HepG2 (cell line): Measurements from ENCODE around the gene SEPTIN3. TPM values are rescaled to one million over a fixed set of nuclear protein-coding genes. Genes with fewer than 3 reads are reported as not detected.

Experiments used
- ATAC-seq: fragments of 200-7000 bp; cut with Tn5 transposase; 3 replicates; pipeline ENCODE4 v1.9.1; 2020; ENCODE audit warnings: mild to moderate bottlenecking, moderate library complexity
- Bru-seq: library from RNA; stranded (reverse); fragments of 400-500 nt; gene quantifications from one replicate; lab custom pipeline; 2021; lab: Mats Ljungman, UMichigan
- BruChase-seq, 2 experiments: library from RNA; stranded (reverse); fragments of 400-500 nt; gene quantifications; one replicate each; lab custom pipeline; 2021; lab: Mats Ljungman, UMichigan
- BruUV-seq: library from RNA; stranded (reverse); fragments of 400-500 nt; replicated peaks from 2 replicates; lab custom pipeline; 2021; lab: Mats Ljungman, UMichigan
- CTCF ChIA-PET: fragments of 300-600 bp; formaldehyde crosslinking; extraction: SDS; loops from one replicate; lab custom pipeline; 2021; ENCODE audit warnings: low total read pairs, inconsistent platforms, low intra/inter-chr PET ratio; lab: Yijun Ruan, JAX
- POLR2A ChIA-PET: fragments of 350-600 bp; sonication (Branson Sonifier 250); formaldehyde crosslinking; loops from one replicate; lab custom pipeline; 2020; ENCODE audit warnings: antibody characterized with exemption, inconsistent platforms; lab: Yijun Ruan, JAX
- DNase-seq: peaks from one replicate; pipeline ENCODE4 v3.0.0-alpha.2; 2015; ENCODE audit warnings: low spot score
- FAIRE-seq: peaks from 3 replicates; lab custom pipeline; 2011; peaks lifted over from hg19 to GRCh38; lab: Jason Lieb, UNC
- H2AFZ ChIP-seq: one replicate; pipeline ENCODE4 v1.6.1; 2011; ENCODE audit warnings: low read length, inconsistent platforms
- H3K27ac ChIP-seq: fragments of 300-600 bp; 3 replicates; pipeline ENCODE4 v1.8.0; 2011; ENCODE audit warnings: mixed run types, mild to moderate bottlenecking, mixed read lengths, low read length, inconsistent platforms; ENCODE audit not compliant: insufficient read depth; ENCODE audit errors: extremely low read length
- H3K27me3 ChIP-seq, 2 experiments: fragments of 200-600 bp in 1 of 2; 2 replicates in 1 of 2; 3 replicates in 1 of 2; pipeline versions ENCODE4 v1.6.0 to v1.8.0; 2011; ENCODE audit warnings: low read length in 2 of 2, mild to moderate bottlenecking in 2 of 2, moderate library complexity in 2 of 2, inconsistent platforms in 1 of 2; ENCODE audit not compliant: insufficient read depth in 2 of 2, control insufficient read depth in 1 of 2
- H3K36me3 ChIP-seq, 2 experiments: fragments of 200-600 bp in 1 of 2; replicated peaks in 1 of 2; 2 replicates in 1 of 2; 3 replicates in 1 of 2; pipeline versions ENCODE4 v1.5.1 to v1.8.0; 2011; ENCODE audit warnings: low read length in 2 of 2, inconsistent platforms in 1 of 2; ENCODE audit not compliant: insufficient read depth in 2 of 2, control insufficient read depth in 1 of 2
- H3K4me1 ChIP-seq: 2 replicates; pipeline ENCODE4 v1.5.1; 2012; ENCODE audit warnings: low read length, inconsistent platforms; ENCODE audit not compliant: insufficient read depth
- H3K4me2 ChIP-seq: 2 replicates; pipeline ENCODE4 v1.6.0; 2011; ENCODE audit warnings: low read depth, low read length, inconsistent platforms
- H3K4me3 ChIP-seq, 3 experiments: fragments of 200-600 bp in 1 of 3; sonication (generic), shearing (Covaris generic) in 1 of 3; replicated peaks in 1 of 3; 2 replicates each; pipeline ENCODE4 v1.5.1; 2011 to 2016; ENCODE audit warnings: low read length in 3 of 3, inconsistent platforms in 2 of 3, low read depth in 2 of 3, mild to moderate bottlenecking in 2 of 3, control low read depth in 1 of 3, mixed read lengths in 1 of 3; ENCODE audit not compliant: insufficient read depth in 1 of 3
- H3K79me2 ChIP-seq: one replicate; pipeline ENCODE4 v1.6.1; 2011; ENCODE audit warnings: low read length, inconsistent platforms; ENCODE audit not compliant: insufficient read depth
- H3K9ac ChIP-seq: 2 replicates; pipeline ENCODE4 v1.6.0; 2011; ENCODE audit warnings: mild to moderate bottlenecking, low read depth, low read length, inconsistent platforms; ENCODE audit not compliant: insufficient read depth
- H3K9me3 ChIP-seq: 2 replicates; pipeline ENCODE4 v1.5.1; 2012; ENCODE audit warnings: mild to moderate bottlenecking, low read length
- H4K20me1 ChIP-seq: 2 replicates; pipeline ENCODE4 v1.6.0; 2011; ENCODE audit warnings: inconsistent platforms, mild to moderate bottlenecking, low read length, moderate library complexity; ENCODE audit not compliant: insufficient read depth
- HNRNPH1 ChIP-seq: fragments of 200-400 bp; formaldehyde crosslinking; optimal IDR thresholded peaks from 2 replicates; pipeline ENCODE3; 2017; ENCODE audit warnings: mild to moderate bottlenecking, low read depth, low read length
- THAP11 ChIP-seq: IDR thresholded peaks from 2 replicates; pipeline ENCODE4 v1.6.1; 2016; ENCODE audit warnings: missing biosample characterization, missing genetic modification reagents
- ZNF282 ChIP-seq: fragments of 450-650 bp; IDR thresholded peaks from 2 replicates; pipeline ENCODE4 v1.6.1; 2018; ENCODE audit not compliant: partially characterized antibody
- WGBS: methylation state at CpG from one replicate; pipeline ENCODE4 v1.1.6; 2017; ENCODE audit warnings: low lambda C conversion rate; 5-methylcytosine and 5-hydroxymethylcytosine counted together
- in situ Hi-C: cut with HindIII; loops from 2 replicates; pipeline ENCODE4 v1.10.0; 2017; ENCODE audit warnings: low pct_unique_long_range_greater_than_20kb; ENCODE audit not compliant: extremely low pct_ligation_motif_present
- intact Hi-C: fragments of 100-400 bp; cut with micrococcal nuclease; formaldehyde crosslinking; loops from one replicate; pipeline ENCODE4 v1.10.0; 2022; ENCODE audit not compliant: unreplicated experiment
- long read RNA-seq, 2 experiments: library from RNA in 1 of 2; library from polyadenylated mRNA in 1 of 2; stranded (forward) in 1 of 2; unstranded in 1 of 2; transcript quantifications; one replicate each; pipeline ENCODE4 v2.0.0, GENCODE V29; 2019 to 2022
- polyA minus RNA-seq, 3 experiments: library from RNA; depleted of rRNA, polyadenylated mRNA; stranded (reverse); fragments of >200 nt; gene quantifications; 2 replicates each; pipeline ENCODE4 v1.2.3, GENCODE V29; 2011; ENCODE audit warnings: low replicate concordance in 1 of 3
- polyA plus RNA-seq, 8 experiments: library from polyadenylated mRNA; depleted of rRNA in 3 of 8; stranded (reverse) in 7 of 8; unstranded in 1 of 8; fragments of >200 nt; fragmentation: Illumina TruSeq in 4 of 8; extraction: Trizol in 4 of 8; gene quantifications; 2 replicates each; pipeline versions ENCODE4 v1.2.1 to v1.2.3, GENCODE V29; 2011 to 2016; ENCODE audit warnings: low read depth in 4 of 8, missing spikeins in 1 of 8, mixed read lengths in 1 of 8; ENCODE audit not compliant: insufficient read depth in 1 of 8
- total RNA-seq, 5 experiments: library from RNA; depleted of rRNA; stranded (reverse); fragments of >200 nt; fragmentation: Illumina TruSeq; extraction: Trizol; gene quantifications; 2 replicates each; pipeline ENCODE4 v1.2.3, GENCODE V29; 2016; ENCODE audit warnings: low read depth in 1 of 5

Gene SEPTIN3
- not detected in 2 replicates for total RNA-seq (2016; rRNA removed; fragmentation: Illumina TruSeq; extraction: Trizol)
- total RNA-seq (2016; cell fraction: cytosol; rRNA removed; fragmentation: Illumina TruSeq; extraction: Trizol; ENCODE audit: low read depth): not detected in 2 replicates
- not detected in 2 replicates for total RNA-seq (2016; cell fraction: insoluble cytoplasmic fraction; rRNA removed; fragmentation: Illumina TruSeq; extraction: Trizol)
- total RNA-seq (2016; cell fraction: membrane; rRNA removed; fragmentation: Illumina TruSeq; extraction: Trizol): 0.03 TPM in 1 of 2 replicates, not detected in the other
- not detected in 2 replicates for total RNA-seq (2016; cell fraction: nucleus; rRNA removed; fragmentation: Illumina TruSeq; extraction: Trizol)
- 0.04 and 0.08 TPM in 2 replicates for polyA plus RNA-seq (2011; rRNA removed)
- 0.01 and 0.04 TPM in 2 replicates for polyA plus RNA-seq (2011; cell fraction: cytosol; rRNA removed)
- 0.14 TPM in 1 of 2 replicates, not detected in the other for polyA plus RNA-seq (2011; cell fraction: nucleus; rRNA removed)
- polyA plus RNA-seq (2012): 0.08 TPM in 1 of 2 replicates, not detected in the other
- polyA plus RNA-seq (2016; cell fraction: cytosol; fragmentation: Illumina TruSeq; extraction: Trizol; ENCODE audit: low read depth): not detected in 2 replicates
- polyA plus RNA-seq (2016; cell fraction: insoluble cytoplasmic fraction; fragmentation: Illumina TruSeq; extraction: Trizol; ENCODE audit: low read depth): 0.07 TPM in 1 of 2 replicates, not detected in the other
- 0.07 TPM in 1 of 2 replicates, not detected in the other for polyA plus RNA-seq (2016; cell fraction: membrane; fragmentation: Illumina TruSeq; extraction: Trizol; ENCODE audit: low read depth)
- polyA plus RNA-seq (2016; cell fraction: nucleus; fragmentation: Illumina TruSeq; extraction: Trizol; ENCODE audit: insufficient read depth, low read depth): 0.09 TPM in 1 of 2 replicates, not detected in the other
- 0.04 and 2.7 TPM in 2 replicates for polyA minus RNA-seq (2011; rRNA and poly(A)+ RNA removed; ENCODE audit: low replicate concordance)
- not detected in 2 replicates for polyA minus RNA-seq (2011; cell fraction: cytosol; rRNA and poly(A)+ RNA removed)
- not detected in 2 replicates for polyA minus RNA-seq (2011; cell fraction: nucleus; rRNA and poly(A)+ RNA removed)
- not detected for Bru-seq, nascent RNA
- BruChase-seq, experiment 1, labeled RNA remaining after a 6-hour chase: percentile 4 among the genes with signal in this experiment
- BruChase-seq, experiment 2, labeled RNA remaining after a 2-hour chase: percentile 10 among the genes with signal in this experiment
- long read RNA-seq, experiment 1: 0 reads
- long read RNA-seq, experiment 2: 0 reads

DNA sequence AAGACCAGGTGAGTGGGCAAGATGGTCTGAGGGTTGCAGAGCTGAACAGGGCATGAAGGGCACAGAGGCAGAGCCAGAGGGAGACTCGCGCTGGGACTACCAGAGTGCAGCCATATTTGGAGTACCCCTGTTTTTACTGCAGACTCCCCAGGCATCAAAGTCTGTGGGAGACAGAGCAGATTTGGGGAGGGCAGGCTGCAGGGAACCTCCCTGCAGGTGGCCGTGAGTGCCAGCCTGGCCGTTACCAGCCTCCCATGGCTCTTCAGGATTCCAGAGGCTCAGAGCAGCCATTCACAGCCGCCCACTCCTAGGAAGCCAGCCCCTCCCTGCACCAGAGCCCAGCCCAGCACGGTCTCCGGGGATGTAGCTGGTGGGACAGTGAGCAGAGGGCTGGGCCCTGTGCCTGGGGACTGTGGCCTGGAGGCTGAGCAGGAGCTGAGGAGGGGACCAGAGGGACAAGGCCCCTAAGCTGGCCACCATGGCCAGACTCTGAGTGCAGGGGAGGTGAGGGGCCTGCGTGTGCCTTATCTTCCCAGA is at the start of gene SEPTIN3:
TSS of gene SEPTIN3 (plus strand) at position 334 of the 537 bp plus-strand sequence. CDS start 2,050 bp downstream, outside the sequence.
- Histone ChIP-seq H2AFZ (no peak within 1 kb of the TSS), H3K4me3 (no peak within 1 kb of the TSS), H3K27ac (no peak within 1 kb of the TSS), H3K4me2 (peak within 1 kb of the TSS; percentile 23; the same call in 1 of the 2 replicates), H3K4me1 (peaks cover 11% of the 10 kb centered on the region; the same call in 1 of the 2 replicates), H3K79me2 (no peaks in the 10 kb centered on the region), H3K9me3 (no peaks in the 10 kb centered on the region), H4K20me1 (no peaks in the 10 kb centered on the region), H3K9ac (no peak within 1 kb of the TSS), H3K27me3 (peaks cover 2 to 37% of the 10 kb centered on the region in 2 experiments; a peak in 4 of 5 replicates), H3K36me3 (no peaks in the 10 kb centered on the region)
- ChIA-PET POLR2A (no interaction called here), CTCF (no interaction called here)
- no peak for TF ChIP-seq HNRNPH1
- TF ChIP-seq THAP11 (CRISPR knock-in tag): no peak
- no peak for TF ChIP-seq ZNF282
- FAIRE-seq (no peak), ATAC-seq (no peak; the same call in 1 of the 3 replicates), DNase-seq (no peak)
- 40% methylated on average over 1 of the region's 8 CpGs for WGBS
- intact Hi-C loops (no loop called here), in situ Hi-C loops (loop anchor here (5.0 to 25.0 kb wide), 3 partner anchors 103 to 468 kb away; partner anchors contain the start of genes NAGA, NFAM1 and PHETA2)
- no TSS peak for BruUV-seq
